Adrenal gland (tissue), 5 donors: ENCODE measurements around the gene FPGS.

Experiments
- CTCF ChIP-seq, 6 experiments: fragments of 450-650 bp in 4 of 6; fragments of 200-600 bp in 2 of 6; sonication (generic) in 1 of 6; IDR thresholded peaks; 1 replicate in 5 of 6; 2 replicates in 1 of 6; pipeline versions ENCODE4 v1.5.1 to v1.8.0; 2016 to 2021; ENCODE audit warnings: antibody characterized with exemption in 6 of 6, mild to moderate bottlenecking in 2 of 6, moderate library complexity in 1 of 6
- POLR2A ChIP-seq, 2 donors: fragments of 450-650 bp; IDR thresholded peaks; one replicate each; pipeline ENCODE4 v1.6.1; 2017; ENCODE audit warnings: antibody characterized with exemption in 2 of 2, mild to moderate bottlenecking in 2 of 2, moderate library complexity in 1 of 2
- donor health status: DM: no; HTN: no; CAD: no.

GRCh38 chr9:127777368-127777980 lies 25.2 kb upstream of the FPGS start:
- TF ChIP-seq CTCF (IDR thresholded peaks at IDR 0.05) (no peak), POLR2A (IDR thresholded peaks at IDR 0.05) (no peak)
